ENCODE measurements around the gene DSE. TPM values are rescaled to one million over a fixed set of nuclear protein-coding genes. Genes with fewer than 3 reads are reported as not detected.

Gene DSE
- polyA plus RNA-seq, 2 donors, result 4.5 to 8.1 TPM

GRCh38 chr6:116446399-116446798 lies 75.7 kb downstream of the DSE start:
- Histone ChIP-seq H3K27me3 (ENCODE audit: control insufficient read depth in 1 of 2, insufficient read depth in 2 of 2, low read length in 2 of 2) (no peaks in the 10 kb centered on the region), H3K27ac (ENCODE audit: low read depth in 2 of 2, low read length in 1 of 2) (no peak overlapping the region), H3K4me1 (ENCODE audit: control insufficient read depth in 2 of 2, insufficient read depth in 2 of 2, low read length in 1 of 2) (peaks cover 0 to 4% of the 10 kb centered on the region in 2 donors), H3K9me3 (ENCODE audit: control insufficient read depth in 2 of 2, insufficient read depth in 1 of 2, low read depth in 1 of 2, low read length in 1 of 2) (no peaks in the 10 kb centered on the region), H3K36me3 (ENCODE audit: control insufficient read depth in 2 of 2, insufficient read depth in 2 of 2, low read length in 1 of 2) (no peaks in the 10 kb centered on the region), H3K4me3 (ENCODE audit: low read depth in 1 of 2, low read length in 2 of 2) (no peak overlapping the region)
- 66 to 70% methylated on average over 1 of the region's 1 CpG for WGBS, 2 donors

GRCh38 chr6:116447052-116447451 lies 76.3 kb downstream of the DSE start:
- H3K4me3 ChIP-seq (ENCODE audit: low read depth in 1 of 2, low read length in 2 of 2), result no peak overlapping the region
- no peak overlapping the region for H3K27ac ChIP-seq (ENCODE audit: low read depth in 2 of 2, low read length in 1 of 2)
- 39 to 50% methylated on average over 3 of the region's 3 CpGs for WGBS, 2 donors
- H3K9me3 ChIP-seq (ENCODE audit: control insufficient read depth in 2 of 2, insufficient read depth in 1 of 2, low read depth in 1 of 2, low read length in 1 of 2), result no peaks in the 10 kb centered on the region
- peaks cover 0 to 4% of the 10 kb centered on the region in 2 donors for H3K4me1 ChIP-seq (ENCODE audit: control insufficient read depth in 2 of 2, insufficient read depth in 2 of 2, low read length in 1 of 2)
- H3K36me3 ChIP-seq (ENCODE audit: control insufficient read depth in 2 of 2, insufficient read depth in 2 of 2, low read length in 1 of 2), result no peaks in the 10 kb centered on the region
- H3K27me3 ChIP-seq (ENCODE audit: control insufficient read depth in 1 of 2, insufficient read depth in 2 of 2, low read length in 2 of 2), result no peaks in the 10 kb centered on the region

GRCh38 chr6:116447496-116448011 lies 76.8 kb downstream of the DSE start:
- Histone ChIP-seq H3K36me3 (ENCODE audit: control insufficient read depth in 2 of 2, insufficient read depth in 2 of 2, low read length in 1 of 2) (no peaks in the 10 kb centered on the region), H3K9me3 (ENCODE audit: control insufficient read depth in 2 of 2, insufficient read depth in 1 of 2, low read depth in 1 of 2, low read length in 1 of 2) (no peaks in the 10 kb centered on the region), H3K4me3 (ENCODE audit: low read depth in 1 of 2, low read length in 2 of 2) (no peak overlapping the region), H3K27ac (ENCODE audit: low read depth in 2 of 2, low read length in 1 of 2) (no peak overlapping the region), H3K4me1 (ENCODE audit: control insufficient read depth in 2 of 2, insufficient read depth in 2 of 2, low read length in 1 of 2) (peaks cover 0 to 4% of the 10 kb centered on the region in 2 donors), H3K27me3 (ENCODE audit: control insufficient read depth in 1 of 2, insufficient read depth in 2 of 2, low read length in 2 of 2) (no peaks in the 10 kb centered on the region)
- 17 to 20% methylated on average over 2 of the region's 2 CpGs for WGBS, 2 donors

GRCh38 chr6:116449565-116449964 lies 78.8 kb downstream of the DSE start:
- Histone ChIP-seq H3K27me3 (ENCODE audit: control insufficient read depth in 1 of 2, insufficient read depth in 2 of 2, low read length in 2 of 2) (no peaks in the 10 kb centered on the region), H3K27ac (ENCODE audit: low read depth in 2 of 2, low read length in 1 of 2) (no peak overlapping the region), H3K4me1 (ENCODE audit: control insufficient read depth in 2 of 2, insufficient read depth in 2 of 2, low read length in 1 of 2) (peaks cover 0 to 4% of the 10 kb centered on the region in 2 donors), H3K9me3 (ENCODE audit: control insufficient read depth in 2 of 2, insufficient read depth in 1 of 2, low read depth in 1 of 2, low read length in 1 of 2) (no peaks in the 10 kb centered on the region), H3K4me3 (ENCODE audit: low read depth in 1 of 2, low read length in 2 of 2) (no peak overlapping the region), H3K36me3 (ENCODE audit: control insufficient read depth in 2 of 2, insufficient read depth in 2 of 2, low read length in 1 of 2) (no peaks in the 10 kb centered on the region)
- 83 to 88% methylated on average over 1 of the region's 1 CpG for WGBS, 2 donors

- WGBS, 2 donors, result 52 to 55% methylated on average over 1 of the region's 1 CpG
- Histone ChIP-seq H3K4me3 (ENCODE audit: low read depth in 1 of 2, low read length in 2 of 2) (no peak overlapping the region), H3K9me3 (ENCODE audit: control insufficient read depth in 2 of 2, insufficient read depth in 1 of 2, low read depth in 1 of 2, low read length in 1 of 2) (no peaks in the 10 kb centered on the region), H3K27ac (ENCODE audit: low read depth in 2 of 2, low read length in 1 of 2) (no peak overlapping the region), H3K4me1 (ENCODE audit: control insufficient read depth in 2 of 2, insufficient read depth in 2 of 2, low read length in 1 of 2) (peaks cover 0 to 4% of the 10 kb centered on the region in 2 donors), H3K27me3 (ENCODE audit: control insufficient read depth in 1 of 2, insufficient read depth in 2 of 2, low read length in 2 of 2) (no peaks in the 10 kb centered on the region), H3K36me3 (ENCODE audit: control insufficient read depth in 2 of 2, insufficient read depth in 2 of 2, low read length in 1 of 2) (no peaks in the 10 kb centered on the region)
Observed at GRCh38 chr6:116450185-116450710, 79.5 kb downstream of the DSE start.

GRCh38 chr6:116450769-116451740 lies 80.3 kb downstream of the DSE start:
- no peak overlapping the region for H3K4me3 ChIP-seq (ENCODE audit: low read depth in 1 of 2, low read length in 2 of 2)
- no peaks in the 10 kb centered on the region for H3K9me3 ChIP-seq (ENCODE audit: control insufficient read depth in 2 of 2, insufficient read depth in 1 of 2, low read depth in 1 of 2, low read length in 1 of 2)
- H3K4me1 ChIP-seq (ENCODE audit: control insufficient read depth in 2 of 2, insufficient read depth in 2 of 2, low read length in 1 of 2), result peaks cover 0 to 4% of the 10 kb centered on the region in 2 donors
- no peak overlapping the region for H3K27ac ChIP-seq (ENCODE audit: low read depth in 2 of 2, low read length in 1 of 2)
- WGBS, 2 donors, result 48 to 61% methylated on average over 9 of the region's 9 CpGs
- no peaks in the 10 kb centered on the region for H3K36me3 ChIP-seq (ENCODE audit: control insufficient read depth in 2 of 2, insufficient read depth in 2 of 2, low read length in 1 of 2)
- H3K27me3 ChIP-seq (ENCODE audit: control insufficient read depth in 1 of 2, insufficient read depth in 2 of 2, low read length in 2 of 2), result no peaks in the 10 kb centered on the region

GRCh38 chr6:116451916-116452315 lies 81.2 kb downstream of the DSE start:
- Histone ChIP-seq H3K36me3 (ENCODE audit: control insufficient read depth in 2 of 2, insufficient read depth in 2 of 2, low read length in 1 of 2) (no peaks in the 10 kb centered on the region), H3K4me1 (ENCODE audit: control insufficient read depth in 2 of 2, insufficient read depth in 2 of 2, low read length in 1 of 2) (peaks cover 0 to 4% of the 10 kb centered on the region in 2 donors), H3K27me3 (ENCODE audit: control insufficient read depth in 1 of 2, insufficient read depth in 2 of 2, low read length in 2 of 2) (no peaks in the 10 kb centered on the region), H3K9me3 (ENCODE audit: control insufficient read depth in 2 of 2, insufficient read depth in 1 of 2, low read depth in 1 of 2, low read length in 1 of 2) (no peaks in the 10 kb centered on the region), H3K4me3 (ENCODE audit: low read depth in 1 of 2, low read length in 2 of 2) (no peak overlapping the region), H3K27ac (ENCODE audit: low read depth in 2 of 2, low read length in 1 of 2) (no peak overlapping the region)

- Histone ChIP-seq H3K4me1 (ENCODE audit: control insufficient read depth in 2 of 2, insufficient read depth in 2 of 2, low read length in 1 of 2) (peaks cover 0 to 4% of the 10 kb centered on the region in 2 donors), H3K36me3 (ENCODE audit: control insufficient read depth in 2 of 2, insufficient read depth in 2 of 2, low read length in 1 of 2) (no peaks in the 10 kb centered on the region), H3K27me3 (ENCODE audit: control insufficient read depth in 1 of 2, insufficient read depth in 2 of 2, low read length in 2 of 2) (no peaks in the 10 kb centered on the region), H3K27ac (ENCODE audit: low read depth in 2 of 2, low read length in 1 of 2) (no peak overlapping the region), H3K4me3 (ENCODE audit: low read depth in 1 of 2, low read length in 2 of 2) (no peak overlapping the region), H3K9me3 (ENCODE audit: control insufficient read depth in 2 of 2, insufficient read depth in 1 of 2, low read depth in 1 of 2, low read length in 1 of 2) (no peaks in the 10 kb centered on the region)
- WGBS, 2 donors, result 92 to 95% methylated on average over 2 of the region's 2 CpGs
Observed at GRCh38 chr6:116452531-116452930, 81.8 kb downstream of the DSE start.

- no peaks in the 10 kb centered on the region for H3K4me1 ChIP-seq (ENCODE audit: control insufficient read depth in 2 of 2, insufficient read depth in 2 of 2, low read length in 1 of 2)
- H3K9me3 ChIP-seq (ENCODE audit: control insufficient read depth in 2 of 2, insufficient read depth in 1 of 2, low read depth in 1 of 2, low read length in 1 of 2), result no peaks in the 10 kb centered on the region
- no peak overlapping the region for H3K4me3 ChIP-seq (ENCODE audit: low read depth in 1 of 2, low read length in 2 of 2)
- H3K27ac ChIP-seq (ENCODE audit: low read depth in 2 of 2, low read length in 1 of 2), result no peak overlapping the region
- WGBS, 2 donors, result 84 to 94% methylated on average over 3 of the region's 3 CpGs
- H3K36me3 ChIP-seq (ENCODE audit: control insufficient read depth in 2 of 2, insufficient read depth in 2 of 2, low read length in 1 of 2), result no peaks in the 10 kb centered on the region
- no peaks in the 10 kb centered on the region for H3K27me3 ChIP-seq (ENCODE audit: control insufficient read depth in 1 of 2, insufficient read depth in 2 of 2, low read length in 2 of 2)
Observed at GRCh38 chr6:116456106-116456505, 85.4 kb downstream of the DSE start.
